ENCODE measurements around the gene SNED1. TPM values are rescaled to one million over a fixed set of nuclear protein-coding genes. Genes with fewer than 3 reads are reported as not detected.
"Not testable (repeated sequence)": the region's sequence is repeated elsewhere in the genome, so short reads cannot be mapped to it uniquely, and the experiment has no call there.

Gene SNED1
- total RNA-seq, 1 donor from 2014 or later: 0.11 TPM

DNA sequence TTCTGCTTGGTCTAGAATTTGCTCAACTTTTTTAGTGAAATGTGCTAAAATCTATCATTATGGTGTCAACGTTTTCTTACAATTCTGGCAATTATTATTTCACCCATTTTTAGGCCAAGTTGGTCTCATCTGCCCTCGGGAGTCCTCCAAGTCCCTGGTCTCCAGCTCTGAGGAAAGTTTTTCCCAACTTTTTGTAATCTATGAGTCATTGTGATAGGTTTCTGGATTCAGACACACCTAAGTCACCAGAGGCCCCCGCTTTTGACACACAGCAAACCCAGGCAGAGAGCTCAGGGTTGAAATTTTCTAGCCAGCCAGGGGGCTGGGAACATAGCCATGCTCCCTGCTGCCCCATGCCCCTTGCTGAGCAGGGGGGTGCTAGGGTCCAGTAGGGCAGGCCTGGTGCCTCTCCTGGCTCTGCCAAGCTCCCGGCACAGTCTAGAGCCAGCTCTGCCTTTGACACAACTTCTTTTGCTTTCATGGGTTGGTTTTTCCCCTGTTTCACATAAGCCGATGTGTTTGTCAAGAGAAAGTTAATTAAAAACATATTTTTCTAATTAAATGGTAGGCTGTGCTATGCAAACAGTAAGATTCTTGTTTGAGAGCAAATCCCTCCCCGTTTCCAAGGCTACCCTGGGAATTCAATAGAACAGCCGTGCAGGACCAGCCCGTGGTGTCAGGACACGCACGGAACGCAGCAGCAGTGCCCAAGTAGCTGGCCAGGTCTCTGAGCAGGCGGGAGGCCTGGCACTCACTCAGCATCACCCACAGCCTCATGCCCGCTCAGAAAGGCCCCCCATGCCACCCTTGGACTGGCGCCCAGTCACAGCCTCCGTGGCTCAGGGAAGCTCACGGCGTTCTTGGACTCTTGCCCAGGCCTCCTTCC lies 25.5 kb upstream of the SNED1 start:
- Mint-ChIP-seq H3K4me1 (peaks cover 15% of the 10 kb centered on the region), H3K27me3 (ENCODE audit: insufficient read depth, low read depth) (peaks cover 18% of the 10 kb centered on the region), H3K27ac (peak overlapping the region; percentile 42), H3K36me3 (no peaks in the 10 kb centered on the region), H3K4me3 (no peak overlapping the region), H3K9me3 (no peaks in the 10 kb centered on the region)
- Histone ChIP-seq H3K36me3 (no peaks in the 10 kb centered on the region), H3K79me2 (ENCODE audit: low read depth) (no peaks in the 10 kb centered on the region), H4K20me1 (ENCODE audit: low read depth) (no peaks in the 10 kb centered on the region), H3K9ac (no peak overlapping the region), H3K27me3 (peaks cover 10% of the 10 kb centered on the region), H3K4me2 (no peak overlapping the region), H3K27ac (no peak overlapping the region), H3K9me3 (ENCODE audit: low read depth) (no peaks in the 10 kb centered on the region), H2AFZ (replicated peaks) (no peak overlapping the region), H3F3A (ENCODE audit: low read depth) (no peaks in the 10 kb centered on the region), H3K4me1 (no peaks in the 10 kb centered on the region), H3K4me3 (no peak overlapping the region)
- no peak for DNase-seq (ENCODE audit: low spot score)
- TF ChIP-seq, protein P1, sequence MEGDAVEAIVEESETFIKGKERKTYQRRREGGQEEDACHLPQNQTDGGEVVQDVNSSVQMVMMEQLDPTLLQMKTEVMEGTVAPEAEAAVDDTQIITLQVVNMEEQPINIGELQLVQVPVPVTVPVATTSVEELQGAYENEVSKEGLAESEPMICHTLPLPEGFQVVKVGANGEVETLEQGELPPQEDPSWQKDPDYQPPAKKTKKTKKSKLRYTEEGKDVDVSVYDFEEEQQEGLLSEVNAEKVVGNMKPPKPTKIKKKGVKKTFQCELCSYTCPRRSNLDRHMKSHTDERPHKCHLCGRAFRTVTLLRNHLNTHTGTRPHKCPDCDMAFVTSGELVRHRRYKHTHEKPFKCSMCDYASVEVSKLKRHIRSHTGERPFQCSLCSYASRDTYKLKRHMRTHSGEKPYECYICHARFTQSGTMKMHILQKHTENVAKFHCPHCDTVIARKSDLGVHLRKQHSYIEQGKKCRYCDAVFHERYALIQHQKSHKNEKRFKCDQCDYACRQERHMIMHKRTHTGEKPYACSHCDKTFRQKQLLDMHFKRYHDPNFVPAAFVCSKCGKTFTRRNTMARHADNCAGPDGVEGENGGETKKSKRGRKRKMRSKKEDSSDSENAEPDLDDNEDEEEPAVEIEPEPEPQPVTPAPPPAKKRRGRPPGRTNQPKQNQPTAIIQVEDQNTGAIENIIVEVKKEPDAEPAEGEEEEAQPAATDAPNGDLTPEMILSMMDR (IDR thresholded peaks at IDR 0.05): no peak
- TF ChIP-seq EZH2phosphoT487 (IDR thresholded peaks at IDR 0.05) (no peak), EZH2 (IDR thresholded peaks at IDR 0.05) (no peak)

DNA sequence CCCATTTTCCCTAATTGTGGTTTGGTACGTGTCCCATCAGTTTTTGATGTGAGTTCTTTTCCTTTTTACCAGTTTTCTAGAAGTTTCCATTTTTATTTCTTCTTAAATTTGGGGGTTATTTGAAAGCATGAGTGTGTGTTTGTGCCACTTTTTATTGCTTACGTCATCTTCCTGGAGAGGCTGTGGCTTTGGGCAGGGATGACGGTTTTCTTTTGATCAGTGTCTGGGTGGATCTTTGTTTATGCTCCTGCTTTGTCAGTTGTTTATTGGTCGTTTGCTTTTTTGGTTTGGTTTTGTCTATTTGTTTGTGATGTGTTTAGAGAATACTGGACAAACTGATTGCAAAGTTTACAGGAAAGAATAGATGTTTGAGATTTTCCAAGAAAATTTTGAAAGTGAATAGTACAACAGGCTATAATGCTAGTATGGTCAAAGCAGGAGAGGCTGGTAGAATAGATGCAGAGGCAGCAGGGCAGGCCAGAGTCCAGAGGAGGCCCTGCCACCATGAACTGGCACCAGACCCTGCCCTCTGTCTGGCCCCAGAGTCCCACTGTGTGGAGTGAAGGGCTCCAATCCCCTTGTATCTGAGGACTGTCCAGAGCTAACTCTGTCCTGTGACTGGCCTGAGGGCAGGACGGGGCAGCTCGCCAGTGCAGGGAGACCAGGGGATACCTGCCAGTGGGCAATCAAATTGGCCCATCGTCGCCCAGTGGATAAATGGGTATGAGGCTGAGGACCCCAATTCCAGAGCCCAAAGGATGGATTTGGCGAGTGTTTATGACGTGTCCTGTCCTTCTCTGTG lies 23.4 kb upstream of the SNED1 start:
- DNase-seq (ENCODE audit: low spot score): no peak
- no peak overlapping the region for H3K27ac Mint-ChIP-seq
- H3K9ac ChIP-seq: no peak overlapping the region
- TF ChIP-seq EZH2phosphoT487 (IDR thresholded peaks at IDR 0.05): no peak
- no peak for TF ChIP-seq EZH2 (IDR thresholded peaks at IDR 0.05)
- TF ChIP-seq, protein P1 (IDR thresholded peaks at IDR 0.05): no peak
- no peaks in the 10 kb centered on the region for H3K36me3 ChIP-seq
- no peak overlapping the region for H3K4me2 ChIP-seq
- H4K20me1 ChIP-seq (ENCODE audit: low read depth): no peaks in the 10 kb centered on the region
- no peak overlapping the region for H3K27ac ChIP-seq
- H3F3A ChIP-seq (ENCODE audit: low read depth): no peaks in the 10 kb centered on the region
- no peaks in the 10 kb centered on the region for H3K79me2 ChIP-seq (ENCODE audit: low read depth)
- no peak overlapping the region for H3K4me3 Mint-ChIP-seq
- H3K4me1 Mint-ChIP-seq: peaks cover 15% of the 10 kb centered on the region
- H3K27me3 Mint-ChIP-seq (ENCODE audit: insufficient read depth, low read depth): peaks cover 18% of the 10 kb centered on the region
- H3K36me3 Mint-ChIP-seq: no peaks in the 10 kb centered on the region
- no peak overlapping the region for H3K4me3 ChIP-seq
- no peak overlapping the region for H2AFZ ChIP-seq (replicated peaks)
- no peaks in the 10 kb centered on the region for H3K4me1 ChIP-seq
- no peaks in the 10 kb centered on the region for H3K9me3 ChIP-seq (ENCODE audit: low read depth)
- H3K27me3 ChIP-seq: peaks cover 10% of the 10 kb centered on the region
- H3K9me3 Mint-ChIP-seq: no peaks in the 10 kb centered on the region

DNA sequence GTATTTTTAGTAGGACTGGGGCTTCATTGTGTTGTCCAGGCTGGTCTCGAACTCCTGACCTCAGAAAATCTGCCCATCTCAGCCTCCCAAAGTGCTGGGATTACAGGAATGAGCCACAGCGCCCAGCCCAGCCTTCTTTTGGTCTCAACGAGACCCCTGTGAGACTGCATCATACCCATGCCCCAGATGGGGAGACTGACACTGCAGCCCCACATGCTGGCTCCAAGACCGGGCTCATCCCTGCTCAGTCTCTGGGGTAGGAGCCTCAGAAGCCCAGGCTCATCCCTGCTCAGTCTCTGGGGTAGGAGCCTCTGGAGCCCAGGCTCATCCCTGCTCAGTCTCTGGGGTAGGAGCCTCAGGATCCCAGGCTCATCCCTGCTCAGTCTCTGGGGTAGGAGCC lies 22.5 kb upstream of the SNED1 start:
- H3K4me3 ChIP-seq; H3K27ac Mint-ChIP-seq; H4K20me1 ChIP-seq (ENCODE audit: low read depth); H3K9me3 Mint-ChIP-seq; H3K27ac ChIP-seq; H3K4me3 Mint-ChIP-seq; H3K36me3 Mint-ChIP-seq; H3F3A ChIP-seq (ENCODE audit: low read depth); H3K4me2 ChIP-seq; H3K79me2 ChIP-seq (ENCODE audit: low read depth); H3K9ac ChIP-seq; H3K36me3 ChIP-seq; H2AFZ ChIP-seq (replicated peaks); DNase-seq (ENCODE audit: low spot score); H3K4me1 ChIP-seq; H3K9me3 ChIP-seq (ENCODE audit: low read depth): not testable (repeated sequence)
- H3K27me3 Mint-ChIP-seq (ENCODE audit: insufficient read depth, low read depth): peaks cover 18% of the 10 kb centered on the region
- peaks cover 15% of the 10 kb centered on the region for H3K4me1 Mint-ChIP-seq
- peaks cover 10% of the 10 kb centered on the region for H3K27me3 ChIP-seq
